GM12878 (cell line): Measurements from ENCODE around the gene COL18A1. TPM values are rescaled to one million over a fixed set of nuclear protein-coding genes. Genes with fewer than 3 reads are reported as not detected.

Experiments
- ATAC-seq: fragments of 200-7000 bp; cut with Tn5 transposase; 3 replicates; pipeline ENCODE4 v1.9.1; 2020; ENCODE audit warnings: mild to moderate bottlenecking, moderate library complexity
- BruUV-seq: library from RNA; stranded (reverse); fragments of 400-500 nt; replicated peaks from 2 replicates; lab custom pipeline; 2021; lab: Mats Ljungman, UMichigan
- CTCF ChIA-PET: fragments of 300-600 bp; sonication (Branson Sonifier 250); formaldehyde crosslinking; extraction: SDS; loops from one replicate; lab custom pipeline; 2021; ENCODE audit warnings: inconsistent platforms; lab: Yijun Ruan, JAX
- POLR2A ChIA-PET: fragments of 350-600 bp; formaldehyde crosslinking; extraction: SDS; loops from one replicate; lab custom pipeline; 2021; ENCODE audit warnings: inconsistent platforms; lab: Charles Lee
- RAD21 ChIA-PET: fragments of 300-600 bp; sonication (Branson Sonifier 250); formaldehyde crosslinking; loops from one replicate; lab custom pipeline; 2023; ENCODE audit warnings: antibody characterized with exemption; ENCODE audit not compliant: unreplicated experiment; lab: Charles Lee
- SMC1A ChIA-PET: fragments of 300-600 bp; sonication (Branson Sonifier 250); formaldehyde crosslinking; loops from one replicate; lab custom pipeline; 2023; ENCODE audit not compliant: unreplicated experiment, uncharacterized antibody; lab: Charles Lee
- DNase-seq: peaks from one replicate; pipeline ENCODE4 v3.0.0-alpha.2; 2011; ENCODE audit warnings: low read depth, low spot score
- FAIRE-seq: peaks from 3 replicates; lab custom pipeline; 2011; peaks lifted over from hg19 to GRCh38; lab: Jason Lieb, UNC
- H2AFZ ChIP-seq: 2 replicates; pipeline ENCODE4 v1.6.0; 2011; ENCODE audit warnings: low read depth, low read length, control low read depth; ENCODE audit not compliant: control insufficient read depth
- H3K27ac ChIP-seq: 2 replicates; pipeline ENCODE4 v1.5.1; 2011; ENCODE audit warnings: control low read depth; ENCODE audit not compliant: control insufficient read depth, insufficient read depth
- H3K27me3 ChIP-seq, 2 experiments: replicated peaks in 1 of 2; 2 replicates each; pipeline versions ENCODE4 v1.6.0 to v1.6.1; 2011; ENCODE audit warnings: low read length in 1 of 2; ENCODE audit not compliant: control insufficient read depth in 2 of 2, insufficient read depth in 2 of 2
- H3K36me3 ChIP-seq, 2 experiments: 2 replicates each; pipeline ENCODE4 v1.5.1; 2011; ENCODE audit warnings: low read length in 1 of 2; ENCODE audit not compliant: control insufficient read depth in 2 of 2, insufficient read depth in 2 of 2
- H3K4me1 ChIP-seq: 2 replicates; pipeline ENCODE4 v1.6.1; 2011; ENCODE audit warnings: mild to moderate bottlenecking, low read length, moderate library complexity, mixed read lengths; ENCODE audit not compliant: control insufficient read depth, insufficient read depth
- H3K4me2 ChIP-seq: 2 replicates; pipeline ENCODE4 v1.6.0; 2011; ENCODE audit warnings: control low read depth; ENCODE audit not compliant: control insufficient read depth, insufficient read depth
- H3K4me3 ChIP-seq: fragments of 200-600 bp; sonication (generic); 2 replicates; pipeline ENCODE4 v1.5.1; 2016
- H3K79me2 ChIP-seq: 2 replicates; pipeline ENCODE4 v1.6.0; 2011; ENCODE audit warnings: low read length; ENCODE audit not compliant: control insufficient read depth, insufficient read depth
- H3K9ac ChIP-seq: 2 replicates; pipeline ENCODE4 v1.8.0; 2011; ENCODE audit warnings: low read length, control low read depth, mixed read lengths; ENCODE audit not compliant: control insufficient read depth, insufficient read depth
- H3K9me3 ChIP-seq: replicated peaks from 3 replicates; pipeline ENCODE4 v1.5.1; 2011; ENCODE audit warnings: mild to moderate bottlenecking, low read length; ENCODE audit not compliant: control insufficient read depth, insufficient read depth
- H4K20me1 ChIP-seq: 2 replicates; pipeline ENCODE4 v1.6.0; 2011; ENCODE audit not compliant: control insufficient read depth, insufficient read depth
- ETV6 ChIP-seq, 2 experiments: fragments of 450-650 bp in 1 of 2; IDR thresholded peaks in 1 of 2; conservative IDR thresholded peaks in 1 of 2; 2 replicates each; pipeline ENCODE4 v1.6.1; 2014; ENCODE audit warnings: antibody characterized with exemption in 1 of 2, borderline replicate concordance in 1 of 2, low read depth in 1 of 2, mild to moderate bottlenecking in 1 of 2, moderate library complexity in 1 of 2
- HDGF ChIP-seq: fragments of 450-650 bp; IDR thresholded peaks from 2 replicates; pipeline ENCODE4 v1.6.1; 2016; ENCODE audit warnings: antibody characterized with exemption
- IKZF2 ChIP-seq, 2 experiments: fragments of 450-650 bp; IDR thresholded peaks; 2 replicates each; pipeline ENCODE4 v1.6.1; 2017; ENCODE audit warnings: mild to moderate bottlenecking in 2 of 2, moderate library complexity in 2 of 2
- MYB ChIP-seq: fragments of 150-350 bp; IDR thresholded peaks from 2 replicates; pipeline ENCODE4 v1.6.1; 2014; ENCODE audit warnings: mild to moderate bottlenecking, low read depth, low read length, borderline replicate concordance
- NFYB ChIP-seq: IDR thresholded peaks from 2 replicates; pipeline ENCODE4 v1.6.1; 2011; ENCODE audit warnings: low read depth, mild to moderate bottlenecking, low read length, improper control_type of control experiment, moderate library complexity; ENCODE audit not compliant: insufficient read depth
- SRF ChIP-seq, 2 experiments: IDR thresholded peaks; 2 replicates each; pipeline ENCODE4 v1.6.1; 2011; ENCODE audit warnings: low read depth in 2 of 2, low read length in 2 of 2, mild to moderate bottlenecking in 1 of 2, moderate library complexity in 1 of 2
- STAT3 ChIP-seq: IDR thresholded peaks from 2 replicates; pipeline ENCODE4 v1.6.1; 2011; ENCODE audit warnings: low read depth, low read length, improper control_type of control experiment
- ZNF592 ChIP-seq: fragments of 450-650 bp; IDR thresholded peaks from 2 replicates; pipeline ENCODE4 v1.6.1; 2017; ENCODE audit warnings: mild to moderate bottlenecking, moderate library complexity
- WGBS: methylation state at CpG from one replicate; pipeline ENCODE4 v1.1.6; 2016; ENCODE audit warnings: low lambda C conversion rate; ENCODE audit not compliant: insufficient replicate concordance, insufficient coverage; ENCODE audit errors: missing lambda C conversion rate; 5-methylcytosine and 5-hydroxymethylcytosine counted together
- in situ Hi-C: fragments of 300-500 bp; cut with MboI; formaldehyde crosslinking; loops from 9 replicates; pipeline ENCODE4 v1.14.3; 2018; ENCODE audit warnings: mixed read lengths
- intact Hi-C: fragments of 100-400 bp; cut with micrococcal nuclease; formaldehyde crosslinking; loops from one replicate; pipeline ENCODE4 v1.14.2; 2022; ENCODE audit not compliant: unreplicated experiment
- polyA plus RNA-seq, 11 experiments: library from polyadenylated mRNA; depleted of rRNA in 4 of 11; unstranded in 6 of 11; stranded (reverse) in 5 of 11; fragments of >200 nt; fragmentation: Nextera tagmentation in 4 of 11; fragmentation: Illumina TruSeq in 1 of 11; extraction: Ambion mirVana in 4 of 11; extraction: Trizol in 1 of 11; gene quantifications; 1 replicate in 1 of 11; 2 replicates in 10 of 11; pipeline versions ENCODE4 v1.2.1 to v1.2.3, GENCODE V29; 2011 to 2016; ENCODE audit warnings: inconsistent platforms in 2 of 11, missing spikeins in 2 of 11, low read depth in 1 of 11
- total RNA-seq, 4 experiments: library from RNA; depleted of rRNA in 3 of 4; stranded (reverse); fragments of >200 nt in 3 of 4; fragmentation: Illumina TruSeq in 1 of 4; extraction: Trizol in 1 of 4; gene quantifications; 2 replicates each; pipeline versions ENCODE4 v1.2.1 to v1.2.3, GENCODE V29; 2013 to 2021

The COL18A1 gene
- total and polyA plus RNA-seq, 10 of the 15 experiments (the other 5 are each of a cell fraction or from before 2014, with no cell fraction given): under 0.01 to 0.49 (median 0.09) TPM; not detected in 3

GRCh38 chr21:45429221-45430175 is 24.5 kb downstream of the COL18A1 start:
- ChIA-PET CTCF (no interaction called here), POLR2A (no interaction called here), SMC1A (interaction anchor here (0.5 kb wide), 1 partner anchor 256 kb away, joined by 3 read pairs; no protein-coding TSS in a partner anchor), RAD21 (no interaction called here)
- intact Hi-C loops (loop anchor here (5.0 kb wide), 1 partner anchor 277 kb away; no protein-coding TSS in a partner anchor), in situ Hi-C loops (no loop called here)
- BruUV-seq: no TSS peak
- Histone ChIP-seq H2AFZ (no peak overlapping the region), H3K9ac (no peak overlapping the region), H3K27ac (no peak overlapping the region), H4K20me1 (no peaks in the 10 kb centered on the region), H3K4me2 (no peak overlapping the region), H3K4me1 (no peaks in the 10 kb centered on the region), H3K27me3 (no peaks in the 10 kb centered on the region), H3K9me3 (no peaks in the 10 kb centered on the region), H3K36me3 (no peaks in the 10 kb centered on the region), H3K4me3 (no peak overlapping the region), H3K79me2 (no peaks in the 10 kb centered on the region)
- FAIRE-seq (no peak), DNase-seq (no peak), ATAC-seq (no peak)
- no peak for TF ChIP-seq MYB
- TF ChIP-seq IKZF2 (IDR thresholded peaks at IDR 0.05): no peak
- no peak for TF ChIP-seq HDGF
- TF ChIP-seq STAT3: no peak
- no peak for TF ChIP-seq NFYB
- TF ChIP-seq ETV6 (conservative IDR thresholded peaks at IDR 0.05 in 1 of 2, IDR thresholded peaks at IDR 0.05 in 1 of 2; ENCODE audit: borderline replicate concordance in 1 of 2, low read depth in 1 of 2): no peak
- TF ChIP-seq ZNF592: no peak
- TF ChIP-seq SRF (IDR thresholded peaks at IDR 0.05; ENCODE audit: low read depth in 2 of 2, low read length in 2 of 2): no peak
- 77% methylated on average over 28 of the region's 32 CpGs for WGBS
